GM12892 (cell line): Measurements from ENCODE around the gene MLF1.

Experiments
- POLR2A ChIP-seq: IDR thresholded peaks from 2 replicates; pipeline ENCODE4 v1.6.1; 2011; ENCODE audit warnings: low read depth, low read length, control low read depth
- POLR2AphosphoS5 ChIP-seq: IDR thresholded peaks from 2 replicates; pipeline ENCODE4 v1.6.1; 2011; ENCODE audit warnings: low read depth, low read length, control low read depth

- TF ChIP-seq POLR2AphosphoS5 (no peak), POLR2A (no peak)
Measured at GRCh38 chr3:158617982-158618875, 47.2 kb downstream of the MLF1 start.
